HG03135 (cell line): ENCODE results near the gene NPEPL1.
"Not testable (repeated sequence)": the region's sequence is repeated elsewhere in the genome, so short reads cannot be mapped to it uniquely, and the experiment has no call there.

Experiments
- ATAC-seq: cut with Tn5 transposase; IDR thresholded peaks from one replicate; pipeline ENCODE4 v1.9.1; 2021; ENCODE audit warnings: mild to moderate bottlenecking, moderate library complexity; ENCODE audit not compliant: unreplicated experiment

The NPEPL1 gene

GRCh38 chr20:58737198-58737597, 44.6 kb downstream of the NPEPL1 start:
- ATAC-seq: no peak

GRCh38 chr20:58740356-58741308, 48.0 kb downstream of the NPEPL1 start:
- ATAC-seq: no peak

GRCh38 chr20:58741384-58741783, 48.8 kb downstream of the NPEPL1 start:
- no peak for ATAC-seq

- no peak for ATAC-seq
Measured at GRCh38 chr20:58742668-58743566, 50.3 kb downstream of the NPEPL1 start.

GRCh38 chr20:58743929-58744534, 51.4 kb downstream of the NPEPL1 start:
- no peak for ATAC-seq

- no peak for ATAC-seq
Measured at GRCh38 chr20:58744836-58745235, 52.2 kb downstream of the NPEPL1 start.

GRCh38 chr20:58745391-58745790, 52.8 kb downstream of the NPEPL1 start:
- no peak for ATAC-seq

- no peak for ATAC-seq
Measured at GRCh38 chr20:58746620-58747019, 54.0 kb downstream of the NPEPL1 start.

- no peak for ATAC-seq
Measured at GRCh38 chr20:58747211-58747610, 54.6 kb downstream of the NPEPL1 start.

GRCh38 chr20:58748618-58749017, 56.0 kb downstream of the NPEPL1 start:
- ATAC-seq: no peak

- ATAC-seq: no peak
Measured at GRCh38 chr20:58749098-58749769, 56.6 kb downstream of the NPEPL1 start.

GRCh38 chr20:58749979-58750378, 57.4 kb downstream of the NPEPL1 start:
- no peak for ATAC-seq

GRCh38 chr20:58750706-58751105, 58.1 kb downstream of the NPEPL1 start:
- ATAC-seq: not testable (repeated sequence)

GRCh38 chr20:58751979-58752378, 59.4 kb downstream of the NPEPL1 start:
- no peak for ATAC-seq

GRCh38 chr20:58752565-58752964, 60.0 kb downstream of the NPEPL1 start:
- no peak for ATAC-seq

- ATAC-seq: no peak
Measured at GRCh38 chr20:58753267-58753921, 60.8 kb downstream of the NPEPL1 start.

GRCh38 chr20:58753922-58754551, 61.4 kb downstream of the NPEPL1 start:
- ATAC-seq: no peak

- ATAC-seq: no peak
Measured at GRCh38 chr20:58754584-58754983, 62.0 kb downstream of the NPEPL1 start.

GRCh38 chr20:58755062-58755697, 62.6 kb downstream of the NPEPL1 start:
- ATAC-seq: no peak
